ENCODE data around the gene CTDNEP1.

The CTDNEP1 gene

GRCh38 chr17:7226721-7227710, 24.5 kb downstream of the CTDNEP1 start:
- no peak for DNase-seq (ENCODE audit: low spot score)

- DNase-seq (ENCODE audit: low spot score): no peak
Measured at GRCh38 chr17:7225711-7226331, 25.7 kb downstream of the CTDNEP1 start.

- no peak for DNase-seq (ENCODE audit: low spot score)
Measured at GRCh38 chr17:7224661-7225111, 26.8 kb downstream of the CTDNEP1 start.

GRCh38 chr17:7224110-7224509, 27.4 kb downstream of the CTDNEP1 start:
- DNase-seq (ENCODE audit: low spot score): no peak

GRCh38 chr17:7223375-7223774, 28.2 kb downstream of the CTDNEP1 start:
- DNase-seq (ENCODE audit: low spot score): no peak

GRCh38 chr17:7222972-7223292, 28.6 kb downstream of the CTDNEP1 start:
- DNase-seq (ENCODE audit: low spot score): no peak

GRCh38 chr17:7222093-7222971, 29.2 kb downstream of the CTDNEP1 start:
- no peak for DNase-seq (ENCODE audit: low spot score)

GRCh38 chr17:7221278-7222092, 30.0 kb downstream of the CTDNEP1 start:
- DNase-seq (ENCODE audit: low spot score): no peak

- peak; percentile 65 for DNase-seq (ENCODE audit: low spot score)
Measured at GRCh38 chr17:7220593-7221277, 30.8 kb downstream of the CTDNEP1 start.

- DNase-seq (ENCODE audit: low spot score): peak; percentile 73
Measured at GRCh38 chr17:7219812-7220592, 31.5 kb downstream of the CTDNEP1 start, which contains the start of the genes ACADVL and DLG4. TSS of gene ACADVL (plus strand) at chr17:7219938. CDS start at chr17:7219985, 47 bp downstream. TSS of gene DLG4 (minus strand) at chr17:7219836.

GRCh38 chr17:7219229-7219811, 32.2 kb downstream of the CTDNEP1 start:
- no peak for DNase-seq (ENCODE audit: low spot score)

GRCh38 chr17:7218758-7219157, 32.8 kb downstream of the CTDNEP1 start:
- DNase-seq (ENCODE audit: low spot score): no peak

GRCh38 chr17:7218166-7218565, 33.4 kb downstream of the CTDNEP1 start:
- DNase-seq (ENCODE audit: low spot score): no peak

- peak; percentile 51 for DNase-seq (ENCODE audit: low spot score)
Measured at GRCh38 chr17:7217113-7217987, 34.2 kb downstream of the CTDNEP1 start.

- no peak for DNase-seq (ENCODE audit: low spot score)
Measured at GRCh38 chr17:7216242-7217112, 35.1 kb downstream of the CTDNEP1 start.

GRCh38 chr17:7215652-7216180, 35.8 kb downstream of the CTDNEP1 start:
- DNase-seq (ENCODE audit: low spot score): no peak

- no peak for DNase-seq (ENCODE audit: low spot score)
Measured at GRCh38 chr17:7215136-7215638, 36.3 kb downstream of the CTDNEP1 start.
